ENCODE results near the gene PEX14.
"Not testable (repeated sequence)": the region's sequence is repeated elsewhere in the genome, so short reads cannot be mapped to it uniquely, and the experiment has no call there.

Gene PEX14

DNA sequence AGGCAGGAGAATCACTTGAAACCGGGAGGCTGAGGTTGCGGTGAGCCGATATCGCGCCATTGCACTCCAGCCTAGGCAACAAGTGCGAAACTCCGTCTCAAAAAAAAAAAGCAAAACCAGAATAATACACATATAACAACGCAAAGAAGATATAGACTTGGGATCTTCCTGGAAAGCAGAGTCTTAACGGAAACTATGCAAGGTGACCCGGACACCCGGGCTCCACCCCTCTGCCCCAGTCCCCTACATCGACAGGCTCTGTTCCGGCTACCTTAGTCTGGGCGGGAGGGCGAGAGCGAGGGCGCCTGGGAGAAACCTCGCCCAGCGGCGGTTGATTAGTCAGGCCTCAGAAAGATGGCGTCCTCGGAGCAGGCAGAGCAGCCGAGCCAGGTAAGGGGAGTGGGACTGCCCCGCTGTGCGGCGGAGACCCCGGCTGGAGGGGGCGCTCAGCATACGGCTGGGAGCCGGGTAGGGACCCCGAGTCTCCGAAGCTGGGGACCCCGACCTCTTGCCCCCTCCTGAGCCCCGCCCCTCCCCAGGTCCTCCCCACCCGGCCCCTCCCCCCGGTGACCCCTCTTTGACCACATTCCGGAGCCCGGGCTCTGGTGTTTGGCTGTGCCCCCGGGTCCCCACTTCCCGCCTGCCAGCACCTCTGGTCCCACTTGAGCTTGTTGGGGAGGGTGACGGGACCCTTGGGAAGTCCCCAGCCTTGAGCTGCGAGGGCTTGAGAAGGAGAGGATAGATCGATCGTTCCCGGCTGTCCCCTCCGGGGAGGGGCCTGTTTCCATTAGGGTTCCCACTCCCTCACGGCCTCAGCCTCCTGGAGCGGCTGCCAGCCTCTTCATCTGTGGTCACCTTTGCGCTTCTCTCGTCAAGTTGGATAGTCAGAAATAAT is at the start of gene PEX14:
Gene PEX14 (plus strand): TSS at position 338 of the 895 bp plus-strand sequence. CDS start 17 bp downstream, at position 355.
- no peak for FAIRE-seq

GRCh38 chr1:10425826-10426534 is 48.8 kb upstream of the PEX14 start:
- FAIRE-seq: not testable (repeated sequence)

DNA sequence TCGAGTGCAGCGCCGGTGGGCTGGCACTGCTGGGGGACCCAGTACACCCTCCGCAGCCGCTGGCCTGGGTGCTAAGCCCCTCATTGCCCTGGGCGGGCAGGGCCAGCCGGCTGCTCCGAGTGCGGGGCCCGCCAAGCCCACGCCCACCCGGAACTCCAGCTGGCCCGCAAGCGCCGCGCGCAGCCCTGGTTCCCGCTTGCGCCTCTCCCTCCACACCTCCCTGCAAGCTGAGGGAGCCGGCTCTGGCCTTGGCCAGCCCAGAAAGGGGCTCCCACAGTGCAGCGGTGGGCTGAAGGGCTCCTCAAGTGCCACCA is 48.3 kb upstream of the PEX14 start:
- not testable (repeated sequence) for FAIRE-seq

- FAIRE-seq: no peak
Observed at GRCh38 chr1:10428984-10429383, 45.8 kb upstream of the PEX14 start.

- FAIRE-seq: no peak
Observed at GRCh38 chr1:10429868-10430215, 44.9 kb upstream of the PEX14 start.

DNA sequence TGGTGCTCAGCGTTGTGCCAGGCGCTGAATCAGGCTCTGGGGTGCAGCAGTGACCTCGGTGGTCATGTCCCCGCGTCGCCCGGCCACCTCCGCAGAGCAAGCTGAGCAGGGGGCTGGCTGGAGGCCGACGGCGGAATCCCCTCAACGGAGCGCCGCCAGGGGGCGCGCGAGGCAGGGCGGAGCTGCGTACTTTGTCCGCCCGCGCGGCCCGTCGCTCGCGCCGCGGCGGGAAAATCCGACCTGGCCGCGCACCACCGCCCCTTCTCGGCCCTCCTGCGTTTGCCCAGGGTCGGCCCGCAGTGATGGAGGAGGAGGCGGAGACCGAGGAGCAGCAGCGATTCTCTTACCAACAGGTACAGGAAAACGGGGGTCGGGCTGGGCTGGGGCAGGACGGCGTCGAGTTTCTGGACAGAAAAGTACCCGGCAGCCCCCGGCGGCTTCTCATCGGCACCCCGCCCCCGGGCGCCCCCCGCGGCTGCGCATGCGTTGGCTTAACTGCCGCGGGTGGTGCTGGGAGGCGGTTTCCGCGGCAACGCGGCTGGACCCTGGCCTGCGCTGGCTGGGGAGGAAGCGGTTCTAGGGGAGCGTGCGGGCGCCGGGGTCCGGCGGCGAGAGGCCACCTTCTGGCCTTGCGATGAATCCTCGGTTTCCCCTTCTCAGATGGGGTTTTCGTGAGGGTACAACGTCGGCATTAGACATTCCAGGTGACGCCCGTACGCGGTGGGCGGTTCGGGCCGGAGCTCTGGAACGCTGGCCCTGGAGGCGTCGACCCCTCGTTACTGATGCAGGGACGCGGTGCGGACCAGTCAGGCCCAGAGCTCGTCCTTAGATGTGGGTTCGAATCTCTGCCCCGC is 44.3 kb upstream of the PEX14 start, which contains the start of gene CENPS:
Gene CENPS (plus strand): TSS at position 218 of the 854 bp plus-strand sequence. CDS start 85 bp downstream, at position 303.
- FAIRE-seq: no peak

- FAIRE-seq: no peak
Observed at GRCh38 chr1:10431070-10431730, 43.5 kb upstream of the PEX14 start.

DNA sequence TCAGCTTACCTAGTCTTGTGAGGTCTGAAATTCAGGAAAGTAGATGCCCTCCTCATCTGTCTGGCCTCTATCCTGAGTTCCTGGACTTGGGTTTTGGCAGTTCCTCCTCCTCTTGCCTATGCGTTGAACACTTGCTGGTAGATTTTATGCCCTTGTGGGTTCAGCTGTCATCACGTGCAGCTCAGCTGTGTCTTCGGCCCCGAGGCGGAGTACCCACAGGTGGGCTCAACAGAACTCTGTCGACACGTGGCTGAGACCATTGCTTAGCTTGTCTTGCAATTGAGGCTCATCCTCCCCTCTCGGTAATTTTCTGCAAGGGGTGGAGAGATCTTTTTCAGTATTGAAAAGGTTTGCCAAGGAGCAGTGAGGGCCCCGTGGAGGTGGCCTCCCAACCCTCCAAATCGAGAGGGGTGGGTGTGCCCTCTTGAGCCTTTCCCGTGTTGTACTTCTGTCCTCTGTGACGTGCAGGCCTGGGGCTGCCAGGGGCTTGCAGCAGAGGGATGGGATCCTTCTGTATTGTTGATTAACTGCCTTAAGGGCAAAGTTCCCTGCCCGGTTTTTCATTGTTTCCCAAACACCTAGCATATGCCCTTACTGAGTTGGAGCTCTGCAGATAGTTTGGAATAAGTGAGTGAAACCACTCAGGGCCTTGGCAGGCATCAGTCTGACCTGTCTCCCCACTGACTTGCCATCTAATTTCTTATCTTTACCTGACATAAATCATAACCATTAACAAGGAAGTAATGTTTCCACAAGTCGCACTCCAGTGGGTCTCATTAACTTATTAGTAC is 41.6 kb upstream of the PEX14 start:
- FAIRE-seq: no peak

- FAIRE-seq: no peak
Observed at GRCh38 chr1:10433790-10434189, 41.0 kb upstream of the PEX14 start.

GRCh38 chr1:10434590-10434989 is 40.2 kb upstream of the PEX14 start:
- FAIRE-seq: no peak

DNA sequence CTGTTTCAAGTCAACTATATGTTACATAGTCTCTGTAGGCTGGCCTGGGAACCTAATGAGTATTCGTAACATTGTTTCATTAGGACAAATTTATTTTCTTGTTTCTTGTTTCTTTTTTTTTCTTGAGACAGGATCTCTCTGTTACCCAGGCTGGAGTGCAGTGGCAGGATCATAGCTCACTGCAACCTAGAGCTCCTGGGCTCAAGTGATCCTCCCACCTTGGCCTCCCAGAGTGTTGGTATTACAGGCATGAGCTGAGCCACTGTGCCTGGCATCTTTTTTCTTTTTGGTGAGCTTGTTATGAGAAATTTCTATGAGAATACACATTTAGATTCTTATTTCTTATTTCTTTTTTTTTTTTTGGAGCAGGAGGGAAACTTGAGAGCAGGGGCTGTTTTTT is 37.7 kb upstream of the PEX14 start:
- no peak for FAIRE-seq

- no peak for FAIRE-seq
Observed at GRCh38 chr1:10438677-10439163, 36.0 kb upstream of the PEX14 start.

DNA sequence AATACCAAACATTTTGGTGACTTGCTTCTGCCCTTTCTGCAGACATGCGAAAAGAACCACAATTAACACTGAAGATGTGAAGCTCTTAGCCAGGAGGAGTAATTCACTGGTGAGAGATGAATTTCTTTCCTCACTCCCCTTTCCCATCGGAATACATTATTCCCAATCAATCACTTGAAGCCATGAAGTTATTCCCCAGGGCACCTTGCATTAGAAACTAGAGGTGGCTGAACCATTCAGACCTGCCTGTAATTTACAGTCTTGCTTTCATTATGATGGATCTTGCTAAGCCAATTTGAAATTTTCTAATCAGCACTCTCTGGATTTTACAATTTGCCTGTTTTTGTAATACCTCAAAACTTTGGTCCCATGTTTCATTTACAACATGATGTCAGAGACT is 34.4 kb upstream of the PEX14 start:
- no peak for FAIRE-seq

- FAIRE-seq: no peak
Observed at GRCh38 chr1:10440794-10441193, 34.0 kb upstream of the PEX14 start.

GRCh38 chr1:10444248-10444647 is 30.5 kb upstream of the PEX14 start:
- no peak for FAIRE-seq

DNA sequence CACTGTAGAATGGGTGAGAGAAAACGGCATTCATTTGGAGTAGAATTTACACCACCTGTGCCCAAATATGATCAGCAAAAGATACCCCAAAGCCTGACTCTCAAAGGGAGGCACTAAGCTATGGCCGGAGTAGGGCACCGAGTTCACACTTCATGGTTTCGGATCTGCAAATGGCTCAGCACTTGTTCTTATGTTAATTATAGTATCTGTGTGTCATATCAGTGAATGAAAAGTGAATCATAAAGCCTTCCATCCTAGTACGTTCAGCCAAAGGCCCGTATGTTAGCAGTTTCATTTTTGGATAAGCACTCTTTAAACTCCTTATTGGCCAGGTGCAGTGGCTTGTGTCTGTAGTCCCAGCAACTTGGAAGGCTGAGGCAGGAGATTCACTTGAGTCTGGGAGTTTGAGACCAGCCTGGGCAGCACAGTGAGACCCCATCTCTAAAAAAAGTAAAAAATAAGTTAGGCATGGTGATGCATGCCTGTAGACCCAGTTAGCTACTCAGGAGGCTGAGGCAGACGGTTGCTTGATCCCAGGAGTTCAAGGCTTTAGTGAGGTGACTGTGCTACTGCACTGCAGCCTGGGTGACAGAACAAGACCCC is 29.9 kb upstream of the PEX14 start:
- FAIRE-seq: no peak

DNA sequence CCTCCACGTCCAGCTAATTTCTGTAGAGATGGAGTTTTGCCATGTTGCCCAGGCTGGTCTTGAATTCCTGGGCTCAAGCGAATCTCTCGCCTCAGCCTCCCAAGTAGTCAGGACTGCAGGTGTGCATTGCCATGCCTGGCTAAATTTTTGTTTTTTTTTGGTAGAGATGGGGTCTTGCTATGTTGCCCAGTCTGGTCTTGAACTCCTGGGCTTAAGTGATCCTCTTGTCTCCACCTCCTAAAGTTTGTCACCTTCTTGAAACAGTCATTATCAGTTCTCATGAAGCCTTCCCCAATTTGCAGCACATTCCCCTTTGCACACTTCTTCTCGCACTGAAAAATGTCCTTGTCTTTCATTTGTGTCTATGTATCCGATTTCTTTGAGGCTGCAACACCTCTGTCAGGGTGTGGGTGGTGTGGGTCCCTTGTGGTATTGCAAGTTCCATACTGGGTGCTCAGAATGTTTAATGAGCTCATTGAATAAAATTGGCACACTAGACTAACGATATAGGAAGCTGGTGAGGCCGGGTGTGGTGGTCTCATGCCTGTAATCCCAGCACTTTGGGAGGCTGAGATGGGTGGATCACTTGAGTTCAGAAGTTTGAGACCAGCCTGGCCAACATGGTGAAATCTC is 27.8 kb upstream of the PEX14 start:
- FAIRE-seq: no peak

DNA sequence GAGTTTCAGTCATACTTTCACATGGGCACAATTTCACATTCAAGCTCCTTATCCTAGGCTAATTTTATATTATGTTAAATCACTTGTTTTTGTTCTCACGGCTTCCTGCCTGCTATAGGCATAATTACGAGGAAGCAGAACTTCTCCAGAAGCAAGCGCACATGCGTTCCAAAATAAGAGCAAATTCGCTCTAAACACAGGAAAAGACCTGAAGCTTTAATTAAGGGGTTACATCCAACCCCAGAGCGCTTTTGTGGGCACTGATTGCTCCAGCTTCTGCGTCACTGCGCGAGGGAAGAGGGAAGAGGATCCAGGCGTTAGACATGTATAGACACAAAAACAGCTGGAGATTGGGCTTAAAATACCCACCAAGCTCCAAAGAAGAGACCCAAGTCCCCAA is 25.0 kb upstream of the PEX14 start, which contains the start of gene CORT:
Gene CORT (plus strand): TSS at position 281 of the 400 bp plus-strand sequence. CDS start 193 bp downstream, outside the sequence.
- no peak for FAIRE-seq

DNA sequence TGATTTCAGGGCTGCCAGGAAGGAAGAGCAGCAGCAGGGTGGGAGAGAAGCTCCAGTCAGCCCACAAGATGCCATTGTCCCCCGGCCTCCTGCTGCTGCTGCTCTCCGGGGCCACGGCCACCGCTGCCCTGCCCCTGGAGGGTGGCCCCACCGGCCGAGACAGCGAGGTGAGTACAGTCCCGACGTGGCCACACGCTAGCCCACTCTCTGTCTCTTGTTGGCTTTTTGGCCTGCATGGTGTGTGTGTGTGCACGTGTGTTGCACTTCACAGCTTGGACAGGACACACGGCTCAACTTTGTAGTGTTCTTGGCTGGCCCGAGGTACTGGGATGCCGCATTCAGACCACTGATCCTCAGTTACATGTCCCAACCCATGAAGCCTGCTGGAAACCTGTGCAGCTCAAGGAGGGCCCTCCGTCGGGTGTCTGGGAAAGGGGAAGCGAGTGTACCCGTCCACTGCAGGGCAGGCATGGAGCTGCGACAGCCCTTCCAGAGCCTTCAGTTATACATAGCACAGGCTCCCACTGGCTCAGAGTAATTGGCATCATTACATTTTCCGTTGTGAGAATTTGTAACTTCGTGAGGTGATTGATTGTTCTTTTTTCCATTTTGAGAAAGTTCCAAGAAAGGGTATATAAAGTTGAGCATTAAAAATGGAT is 24.5 kb upstream of the PEX14 start:
- no peak for FAIRE-seq

GRCh38 chr1:10450836-10451235 is 23.9 kb upstream of the PEX14 start:
- no peak for FAIRE-seq

Data from TTC549 (cell line).